HG02623 (cell line): ENCODE measurements around the gene RPL23.

Source experiments
- ATAC-seq: cut with Tn5 transposase; IDR thresholded peaks from one replicate; pipeline ENCODE4 v1.9.1; 2021; ENCODE audit warnings: moderate library complexity; ENCODE audit not compliant: unreplicated experiment

Gene RPL23

GRCh38 chr17:38853292-38854219 lies at the start of gene RPL23:
RPL23 (minus strand) TSS chr17:38853721; CDS start chr17:38853710, 11 bp downstream.
- ATAC-seq = peak; percentile 76

GRCh38 chr17:38900978-38901656 lies 47.6 kb upstream of the RPL23 start:
- ATAC-seq = no peak

GRCh38 chr17:38899421-38899820 lies 45.9 kb upstream of the RPL23 start:
- ATAC-seq = no peak

GRCh38 chr17:38898812-38899348 lies 45.4 kb upstream of the RPL23 start:
- peak; percentile 67 for ATAC-seq

GRCh38 chr17:38898291-38898679 lies 44.8 kb upstream of the RPL23 start:
- no peak for ATAC-seq

- no peak for ATAC-seq
These were observed 44.3 kb upstream of the RPL23 start for GRCh38 chr17:38897671-38898290.

- no peak for ATAC-seq
These were observed 43.7 kb upstream of the RPL23 start for GRCh38 chr17:38897176-38897575.

GRCh38 chr17:38896346-38896954 lies 42.9 kb upstream of the RPL23 start:
- ATAC-seq = no peak

- no peak for ATAC-seq
These were observed 40.8 kb upstream of the RPL23 start for GRCh38 chr17:38894276-38894675.

- no peak for ATAC-seq
These were observed 40.1 kb upstream of the RPL23 start for GRCh38 chr17:38893607-38894006.

- no peak for ATAC-seq
These were observed 39.6 kb upstream of the RPL23 start for GRCh38 chr17:38893113-38893512.

GRCh38 chr17:38892620-38893019 lies 39.1 kb upstream of the RPL23 start:
- ATAC-seq = no peak

- ATAC-seq = no peak
These were observed 38.6 kb upstream of the RPL23 start for GRCh38 chr17:38892083-38892482.

- no peak for ATAC-seq
These were observed 37.9 kb upstream of the RPL23 start for GRCh38 chr17:38891441-38891840.

- ATAC-seq = no peak
These were observed 36.9 kb upstream of the RPL23 start for GRCh38 chr17:38890410-38890746.

- ATAC-seq = no peak
These were observed 36.4 kb upstream of the RPL23 start for GRCh38 chr17:38889745-38890409.

GRCh38 chr17:38888842-38889241 lies 35.3 kb upstream of the RPL23 start:
- no peak for ATAC-seq

GRCh38 chr17:38886643-38887010 lies 33.1 kb upstream of the RPL23 start:
- no peak for ATAC-seq

GRCh38 chr17:38885728-38886642 lies 32.5 kb upstream of the RPL23 start:
- ATAC-seq = no peak
